Measurements from ENCODE around the gene DOCK2.
"Not testable (repeated sequence)": the region's sequence is repeated elsewhere in the genome, so short reads cannot be mapped to it uniquely, and the experiment has no call there.

DNA sequence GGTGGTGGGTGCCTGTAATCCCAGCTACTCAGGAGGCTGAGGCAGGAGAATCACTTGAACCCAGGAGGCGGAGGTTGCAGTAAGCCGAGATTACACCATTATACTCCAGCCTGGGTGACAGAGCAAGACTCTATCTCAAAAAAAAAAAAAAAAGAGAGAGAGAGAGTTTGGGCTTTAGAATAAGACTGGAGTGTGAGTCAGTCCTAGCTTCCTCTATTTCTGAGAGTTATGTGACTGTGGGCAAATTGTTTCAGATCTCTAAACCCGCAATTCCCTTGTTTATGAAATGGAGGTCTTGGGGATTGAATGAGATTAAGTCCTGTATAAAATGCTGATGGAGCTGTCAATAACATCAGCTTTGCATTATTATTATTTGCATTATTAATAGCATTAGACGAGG is 316.1 kb downstream of the DOCK2 start:
- TF ChIP-seq, protein P1, sequence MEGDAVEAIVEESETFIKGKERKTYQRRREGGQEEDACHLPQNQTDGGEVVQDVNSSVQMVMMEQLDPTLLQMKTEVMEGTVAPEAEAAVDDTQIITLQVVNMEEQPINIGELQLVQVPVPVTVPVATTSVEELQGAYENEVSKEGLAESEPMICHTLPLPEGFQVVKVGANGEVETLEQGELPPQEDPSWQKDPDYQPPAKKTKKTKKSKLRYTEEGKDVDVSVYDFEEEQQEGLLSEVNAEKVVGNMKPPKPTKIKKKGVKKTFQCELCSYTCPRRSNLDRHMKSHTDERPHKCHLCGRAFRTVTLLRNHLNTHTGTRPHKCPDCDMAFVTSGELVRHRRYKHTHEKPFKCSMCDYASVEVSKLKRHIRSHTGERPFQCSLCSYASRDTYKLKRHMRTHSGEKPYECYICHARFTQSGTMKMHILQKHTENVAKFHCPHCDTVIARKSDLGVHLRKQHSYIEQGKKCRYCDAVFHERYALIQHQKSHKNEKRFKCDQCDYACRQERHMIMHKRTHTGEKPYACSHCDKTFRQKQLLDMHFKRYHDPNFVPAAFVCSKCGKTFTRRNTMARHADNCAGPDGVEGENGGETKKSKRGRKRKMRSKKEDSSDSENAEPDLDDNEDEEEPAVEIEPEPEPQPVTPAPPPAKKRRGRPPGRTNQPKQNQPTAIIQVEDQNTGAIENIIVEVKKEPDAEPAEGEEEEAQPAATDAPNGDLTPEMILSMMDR (IDR thresholded peaks at IDR 0.05; ENCODE audit: low read depth, low read length, poor library complexity, severe bottlenecking), result not testable (repeated sequence)
- TF ChIP-seq EZH2phosphoT487 (IDR thresholded peaks at IDR 0.05; ENCODE audit: borderline replicate concordance, low read length), result not testable (repeated sequence)

Measured in DOHH2 (cell line).